Astrocyte of the spinal cord (primary cell): ENCODE data around the gene USP19.

Experiments
- DNase-seq: peaks from one replicate; pipeline ENCODE4 v3.0.0; 2011; ENCODE audit warnings: low read depth, low spot score
- H3K4me3 ChIP-seq: 2 replicates; pipeline ENCODE4 v1.5.1; 2011; ENCODE audit warnings: low read depth, mild to moderate bottlenecking, low read length, moderate library complexity
- in situ Hi-C: cut with HindIII; loops from 2 replicates; pipeline ENCODE4 v1.10.0; 2017; ENCODE audit warnings: low sequenced_read_pairs
- TF ChIP-seq, protein P1 (sequence below): IDR thresholded peaks from 2 replicates; pipeline ENCODE4 v1.5.1; 2012; ENCODE audit warnings: low read depth, mild to moderate bottlenecking, low read length, inconsistent platforms

The USP19 gene

DNA sequence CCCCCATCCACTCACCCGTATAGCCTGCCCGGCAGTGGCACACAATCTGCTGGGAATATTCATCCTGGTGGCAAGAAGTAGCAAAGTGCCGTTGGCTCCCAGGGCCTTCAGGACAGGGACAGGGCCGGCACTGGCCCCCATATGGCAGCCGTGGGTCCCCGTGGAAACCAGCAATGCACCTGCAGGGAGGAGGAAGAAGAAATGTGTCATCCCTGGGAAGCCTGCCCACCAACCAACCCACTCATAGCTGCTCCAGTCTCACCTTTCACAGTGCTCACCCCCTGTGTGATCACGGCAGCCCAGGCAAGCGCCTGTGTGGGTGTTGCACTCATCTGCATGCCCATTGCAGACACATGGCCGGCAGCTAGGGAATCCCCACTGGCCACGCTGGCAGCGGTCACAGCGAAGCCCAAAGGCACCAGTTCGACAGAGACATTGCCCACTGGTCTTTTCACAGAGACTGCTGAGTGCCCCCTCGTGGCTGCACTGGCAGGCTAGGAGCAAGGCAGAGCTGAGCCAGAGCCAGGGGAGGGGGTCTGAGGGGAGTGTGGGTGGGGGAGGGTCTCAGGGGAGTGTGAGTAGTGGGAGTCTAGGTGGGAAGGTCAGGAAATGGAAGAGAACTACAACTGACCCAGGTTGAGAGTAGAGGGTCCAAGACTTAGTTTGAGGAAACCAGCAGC lies 4.5 kb upstream of the USP19 start:
- TF ChIP-seq, protein P1, sequence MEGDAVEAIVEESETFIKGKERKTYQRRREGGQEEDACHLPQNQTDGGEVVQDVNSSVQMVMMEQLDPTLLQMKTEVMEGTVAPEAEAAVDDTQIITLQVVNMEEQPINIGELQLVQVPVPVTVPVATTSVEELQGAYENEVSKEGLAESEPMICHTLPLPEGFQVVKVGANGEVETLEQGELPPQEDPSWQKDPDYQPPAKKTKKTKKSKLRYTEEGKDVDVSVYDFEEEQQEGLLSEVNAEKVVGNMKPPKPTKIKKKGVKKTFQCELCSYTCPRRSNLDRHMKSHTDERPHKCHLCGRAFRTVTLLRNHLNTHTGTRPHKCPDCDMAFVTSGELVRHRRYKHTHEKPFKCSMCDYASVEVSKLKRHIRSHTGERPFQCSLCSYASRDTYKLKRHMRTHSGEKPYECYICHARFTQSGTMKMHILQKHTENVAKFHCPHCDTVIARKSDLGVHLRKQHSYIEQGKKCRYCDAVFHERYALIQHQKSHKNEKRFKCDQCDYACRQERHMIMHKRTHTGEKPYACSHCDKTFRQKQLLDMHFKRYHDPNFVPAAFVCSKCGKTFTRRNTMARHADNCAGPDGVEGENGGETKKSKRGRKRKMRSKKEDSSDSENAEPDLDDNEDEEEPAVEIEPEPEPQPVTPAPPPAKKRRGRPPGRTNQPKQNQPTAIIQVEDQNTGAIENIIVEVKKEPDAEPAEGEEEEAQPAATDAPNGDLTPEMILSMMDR: peak; percentile 12
- in situ Hi-C loops: no loop called here
- H3K4me3 ChIP-seq: no peak overlapping the region
- no peak for DNase-seq

- DNase-seq: no peak
- H3K4me3 ChIP-seq: no peak overlapping the region
- TF ChIP-seq, protein P1: no peak
- in situ Hi-C loops: no loop called here
These were observed 3.6 kb upstream of the USP19 start for GRCh38 chr3:49124203-49124602.

- in situ Hi-C loops: no loop called here
- no peak for DNase-seq
- H3K4me3 ChIP-seq: no peak overlapping the region
- TF ChIP-seq, protein P1: no peak
These were observed 3.1 kb upstream of the USP19 start for GRCh38 chr3:49123687-49124086.

GRCh38 chr3:49122886-49123545 lies 2.4 kb upstream of the USP19 start:
- H3K4me3 ChIP-seq: no peak overlapping the region
- DNase-seq: no peak
- in situ Hi-C loops: no loop called here
- TF ChIP-seq, protein P1: no peak

GRCh38 chr3:49122451-49122850 lies 1.8 kb upstream of the USP19 start:
- DNase-seq: no peak

GRCh38 chr3:49122022-49122421 lies 1.4 kb upstream of the USP19 start:
- no peak overlapping the region for H3K4me3 ChIP-seq
- no peak for DNase-seq
- in situ Hi-C loops: no loop called here
- TF ChIP-seq, protein P1: no peak

More at GRCh38 chr3:49122451-49122850, 1.8 kb upstream of the USP19 start:
- in situ Hi-C loops: no loop called here
- H3K4me3 ChIP-seq: no peak overlapping the region
- TF ChIP-seq, protein P1: no peak
